Measurements from ENCODE around the gene SPATA46.
A peak's percentile ranks its signal among the peaks of the same experiment; 100 is the strongest.

Gene SPATA46

GRCh38 chr1:162374406-162374805, 2.2 kb downstream of the SPATA46 start:
- no peak for DNase-seq (ENCODE audit: low spot score)

- DNase-seq (ENCODE audit: low spot score) = no peak
These were observed 3.0 kb downstream of the SPATA46 start for GRCh38 chr1:162373541-162374260.

GRCh38 chr1:162373072-162373427, 3.6 kb downstream of the SPATA46 start:
- DNase-seq (ENCODE audit: low spot score) = no peak

GRCh38 chr1:162372159-162373071, 4.2 kb downstream of the SPATA46 start:
- DNase-seq (ENCODE audit: low spot score) = no peak

GRCh38 chr1:162371611-162372010, 5.0 kb downstream of the SPATA46 start:
- DNase-seq (ENCODE audit: low spot score) = no peak

GRCh38 chr1:162370721-162371120, 5.9 kb downstream of the SPATA46 start:
- no peak for DNase-seq (ENCODE audit: low spot score)

GRCh38 chr1:162370161-162370560, 6.5 kb downstream of the SPATA46 start:
- DNase-seq (ENCODE audit: low spot score) = no peak

GRCh38 chr1:162369571-162369970, 7.1 kb downstream of the SPATA46 start:
- no peak for DNase-seq (ENCODE audit: low spot score)

GRCh38 chr1:162368451-162368850, 8.2 kb downstream of the SPATA46 start:
- DNase-seq (ENCODE audit: low spot score) = no peak

- DNase-seq (ENCODE audit: low spot score) = no peak
These were observed 8.9 kb downstream of the SPATA46 start for GRCh38 chr1:162367772-162368171.

GRCh38 chr1:162367073-162367472, 9.6 kb downstream of the SPATA46 start:
- DNase-seq (ENCODE audit: low spot score) = peak; percentile 45

GRCh38 chr1:162366671-162367070, 10.0 kb downstream of the SPATA46 start:
- no peak for DNase-seq (ENCODE audit: low spot score)

GRCh38 chr1:162366149-162366548, 10.5 kb downstream of the SPATA46 start:
- no peak for DNase-seq (ENCODE audit: low spot score)

- no peak for DNase-seq (ENCODE audit: low spot score)
These were observed 11.2 kb downstream of the SPATA46 start for GRCh38 chr1:162365284-162366020.

GRCh38 chr1:162364498-162364897, 12.2 kb downstream of the SPATA46 start:
- no peak for DNase-seq (ENCODE audit: low spot score)

GRCh38 chr1:162363823-162364222, 12.8 kb downstream of the SPATA46 start:
- DNase-seq (ENCODE audit: low spot score) = no peak

GRCh38 chr1:162361349-162361748, 15.3 kb downstream of the SPATA46 start:
- DNase-seq (ENCODE audit: low spot score) = no peak

GRCh38 chr1:162360874-162361260, 15.8 kb downstream of the SPATA46 start:
- DNase-seq (ENCODE audit: low spot score) = no peak

GRCh38 chr1:162360237-162360873, 16.3 kb downstream of the SPATA46 start:
- DNase-seq (ENCODE audit: low spot score) = no peak

- DNase-seq (ENCODE audit: low spot score) = no peak
These were observed 17.0 kb downstream of the SPATA46 start for GRCh38 chr1:162359523-162360236.

- DNase-seq (ENCODE audit: low spot score) = no peak
These were observed 17.7 kb downstream of the SPATA46 start for GRCh38 chr1:162358928-162359327.
